Activated T-cell treated with anti-CD3 and anti-CD28 coated beads, Interleukin-2, amount 50 U/mL, for 72 hours (primary cell): ENCODE results near the gene LAMA2. TPM values are rescaled to one million over a fixed set of nuclear protein-coding genes. Genes with fewer than 3 reads are reported as not detected.

Experiments
- ATAC-seq, 2 donors: fragments of 150-1000 bp; cut with Tn5 transposase; replicated peaks in 1 of 2; 2 replicates each; pipeline ENCODE4 v1.10.0; 2021; ENCODE audit warnings: moderate library complexity in 2 of 2, mild to moderate bottlenecking in 1 of 2
- DNase-seq, 2 donors: peaks; one replicate each; pipeline ENCODE4 v3.0.0; 2021 to 2022; ENCODE audit warnings: mixed read lengths in 1 of 2
- H3K27ac Mint-ChIP-seq: one replicate; pipeline ENCODE4 v1.8.0; 2022; ENCODE audit warnings: mild to moderate bottlenecking, moderate library complexity, mixed read lengths
- H3K27me3 Mint-ChIP-seq: one replicate; pipeline ENCODE4 v1.8.0; 2022; ENCODE audit warnings: low read depth, mixed read lengths
- H3K36me3 Mint-ChIP-seq, 2 donors: one replicate each; pipeline ENCODE4 v1.8.0; 2022; ENCODE audit warnings: mixed read lengths in 2 of 2, mild to moderate bottlenecking in 1 of 2; ENCODE audit not compliant: insufficient read depth in 2 of 2
- H3K4me1 Mint-ChIP-seq: one replicate; pipeline ENCODE4 v1.8.0; 2022; ENCODE audit warnings: low read depth, mixed read lengths
- H3K4me3 Mint-ChIP-seq, 2 donors: one replicate each; pipeline ENCODE4 v1.8.0; 2022; ENCODE audit warnings: mild to moderate bottlenecking in 2 of 2, mixed read lengths in 2 of 2, moderate library complexity in 2 of 2
- H3K9me3 Mint-ChIP-seq, 2 donors: one replicate each; pipeline ENCODE4 v1.8.0; 2022; ENCODE audit warnings: mixed read lengths in 2 of 2
- total RNA-seq, 2 donors: library from RNA; stranded (reverse); gene quantifications; one replicate each; pipeline ENCODE4 v1.2.3, GENCODE V29; 2022

Gene LAMA2
- total RNA-seq, 2 donors from 2014 or later = 0.05 TPM; not detected in 1

GRCh38 chr6:129248946-129249345, 366.0 kb downstream of the LAMA2 start:
- no peaks in the 10 kb centered on the region for H3K9me3 Mint-ChIP-seq
- H3K4me3 Mint-ChIP-seq = no peak overlapping the region
- H3K4me1 Mint-ChIP-seq = peaks cover 9% of the 10 kb centered on the region
- no peak for DNase-seq
- H3K36me3 Mint-ChIP-seq = no peaks in the 10 kb centered on the region
- no peak overlapping the region for H3K27ac Mint-ChIP-seq
- ATAC-seq = no peak
- H3K27me3 Mint-ChIP-seq = peaks cover 17% of the 10 kb centered on the region

DNA sequence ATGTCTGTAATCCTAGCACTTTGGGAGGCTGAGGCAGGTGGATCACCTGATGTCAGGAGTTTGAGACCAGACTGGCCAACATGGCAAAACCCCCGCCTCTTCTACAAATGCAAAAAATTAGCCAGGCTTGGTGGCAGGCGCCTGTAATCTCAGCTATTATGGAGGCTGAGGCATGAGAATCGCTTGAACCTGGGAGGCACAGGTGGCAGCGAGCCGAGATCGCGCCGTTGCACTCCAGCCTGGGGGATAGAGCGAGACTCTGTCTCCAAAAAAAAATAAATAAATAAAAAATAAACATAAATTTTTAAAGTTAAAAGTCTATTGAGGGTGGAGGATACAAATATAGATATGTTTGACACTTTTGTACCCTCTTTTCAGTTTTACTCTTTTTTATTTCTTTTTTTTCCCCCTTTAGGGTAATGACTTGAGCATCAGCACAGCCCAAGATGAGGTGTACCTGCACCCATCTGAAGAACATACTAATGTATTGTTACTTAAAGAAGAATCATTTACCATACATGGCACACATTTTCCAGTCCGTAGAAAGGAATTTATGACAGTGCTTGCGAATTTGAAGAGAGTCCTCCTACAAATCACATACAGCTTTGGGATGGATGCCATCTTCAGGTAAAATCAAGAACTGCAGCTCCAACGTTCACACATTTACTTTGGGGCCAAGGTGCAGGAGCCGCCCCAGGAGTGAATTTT, 368.9 kb downstream of the LAMA2 start:
- peak; percentile 46 to 60 for DNase-seq
- peak overlapping the region in 1 of 2 donors; percentile 25 for H3K4me3 Mint-ChIP-seq
- H3K27me3 Mint-ChIP-seq = peaks cover 22% of the 10 kb centered on the region
- H3K9me3 Mint-ChIP-seq = no peaks in the 10 kb centered on the region
- peaks cover 9% of the 10 kb centered on the region for H3K4me1 Mint-ChIP-seq
- H3K36me3 Mint-ChIP-seq = no peaks in the 10 kb centered on the region
- ATAC-seq = peak; percentile 73 to 82
- no peak overlapping the region for H3K27ac Mint-ChIP-seq

DNA sequence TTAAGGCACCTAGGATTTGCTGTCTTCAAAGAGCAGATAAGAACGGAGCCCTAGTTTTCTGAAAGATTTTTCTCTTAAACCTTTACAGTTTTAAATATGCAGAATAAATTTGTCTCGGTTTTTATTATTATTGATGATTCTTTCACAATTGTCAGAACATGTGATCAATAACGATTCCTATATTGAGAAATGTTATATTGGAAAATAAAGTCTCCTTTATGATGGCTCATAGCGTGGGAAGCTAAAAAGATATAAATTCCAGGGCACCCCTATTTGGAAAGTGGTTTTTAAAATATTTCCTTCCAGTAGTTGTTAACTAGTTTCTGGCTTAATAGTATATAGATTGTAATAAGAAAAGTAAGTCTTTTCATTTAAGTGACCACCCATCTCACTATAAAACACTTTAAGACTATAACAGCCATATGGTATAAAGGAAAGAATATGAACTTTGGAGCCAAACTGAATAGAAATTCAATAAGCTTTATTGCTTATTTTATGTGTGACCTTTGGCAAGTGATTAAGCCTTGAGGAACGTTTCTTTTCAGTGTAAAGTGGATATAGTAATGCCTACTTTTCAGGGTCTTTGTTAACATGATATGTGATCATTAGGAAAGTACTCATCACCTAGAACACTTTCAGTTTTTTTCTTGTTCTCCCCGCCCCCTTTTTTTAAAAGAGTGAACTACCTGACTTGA, 369.6 kb downstream of the LAMA2 start:
- peaks cover 18% of the 10 kb centered on the region for H3K27me3 Mint-ChIP-seq
- no peaks in the 10 kb centered on the region for H3K36me3 Mint-ChIP-seq
- peaks cover 9% of the 10 kb centered on the region for H3K4me1 Mint-ChIP-seq
- no peak for ATAC-seq
- H3K27ac Mint-ChIP-seq = no peak overlapping the region
- DNase-seq = no peak
- H3K9me3 Mint-ChIP-seq = no peaks in the 10 kb centered on the region
- H3K4me3 Mint-ChIP-seq = peak overlapping the region in 1 of 2 donors; percentile 25

DNA sequence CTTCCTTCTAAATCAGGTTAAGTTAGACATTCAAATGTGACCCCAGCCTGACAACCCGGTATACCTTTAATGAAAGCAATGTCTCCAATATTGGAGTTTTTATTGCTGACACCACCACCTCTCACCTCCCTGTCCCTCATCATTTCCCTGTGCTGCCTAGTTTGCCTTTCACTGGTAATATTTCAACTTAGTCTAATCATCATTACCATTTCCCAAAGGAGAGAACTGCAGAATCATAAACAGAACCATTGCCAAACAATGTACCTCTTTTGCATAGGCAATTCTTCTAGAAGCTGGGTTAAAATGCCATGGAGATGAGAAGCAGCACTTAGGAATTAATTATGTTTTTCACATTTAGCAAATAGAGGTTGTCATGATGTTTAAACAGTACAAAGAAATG, 370.3 kb downstream of the LAMA2 start:
- ATAC-seq (no peak), DNase-seq (no peak)
- Mint-ChIP-seq H3K36me3 (no peaks in the 10 kb centered on the region), H3K4me3 (no peak overlapping the region), H3K27me3 (peaks cover 18% of the 10 kb centered on the region), H3K9me3 (no peaks in the 10 kb centered on the region), H3K4me1 (peaks cover 9% of the 10 kb centered on the region), H3K27ac (no peak overlapping the region)

DNA sequence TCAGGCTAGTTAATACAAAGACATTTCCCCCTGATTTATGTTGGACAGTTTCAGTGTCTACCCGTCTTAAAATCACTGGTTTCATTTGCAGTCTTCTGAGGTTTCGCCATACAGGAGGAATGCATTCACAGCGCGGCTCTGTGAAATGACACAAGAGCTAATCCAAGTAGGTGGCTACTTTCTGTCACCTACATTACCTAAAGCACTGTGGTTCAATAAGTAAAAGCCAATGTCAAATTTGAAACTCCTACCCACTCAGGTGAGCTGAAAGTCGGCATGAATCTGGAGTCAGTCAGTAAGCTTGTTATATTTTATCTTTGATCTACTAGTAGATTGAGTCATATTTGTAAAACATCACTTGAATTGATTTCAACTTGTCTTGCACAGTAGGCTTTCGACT, 370.8 kb downstream of the LAMA2 start:
- Mint-ChIP-seq H3K4me3 (peak overlapping the region in 1 of 2 donors; percentile 27), H3K9me3 (no peaks in the 10 kb centered on the region), H3K27me3 (peaks cover 18% of the 10 kb centered on the region), H3K27ac (no peak overlapping the region), H3K4me1 (peaks cover 9% of the 10 kb centered on the region), H3K36me3 (no peaks in the 10 kb centered on the region)
- peak; percentile 37 to 74 for ATAC-seq
- peak; percentile 1 to 11 for DNase-seq

DNA sequence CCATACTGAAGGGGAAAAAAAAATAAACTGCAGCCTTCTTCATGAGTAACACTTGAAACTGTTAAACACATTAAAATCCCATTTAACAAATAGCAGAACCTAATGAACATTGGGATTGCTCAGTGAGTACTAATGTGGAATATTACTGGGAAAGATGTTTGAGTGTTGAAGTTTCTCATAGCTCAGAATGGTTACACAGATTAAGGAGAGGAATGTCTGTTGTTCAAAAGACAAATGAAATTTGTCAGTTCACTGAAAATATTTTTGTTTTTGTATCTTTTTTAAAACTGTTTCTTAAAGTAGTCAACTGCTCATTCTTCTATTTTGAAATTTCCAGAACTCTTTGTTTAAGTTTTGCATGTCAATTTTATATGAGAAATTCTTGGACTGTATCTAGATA, 374.3 kb downstream of the LAMA2 start:
- ATAC-seq (no peak), DNase-seq (no peak)
- H3K36me3 Mint-ChIP-seq = no peaks in the 10 kb centered on the region
- H3K27ac Mint-ChIP-seq = no peak overlapping the region
- no peak overlapping the region for H3K4me3 Mint-ChIP-seq
- H3K9me3 Mint-ChIP-seq = no peaks in the 10 kb centered on the region
- H3K4me1 Mint-ChIP-seq = peaks cover 9% of the 10 kb centered on the region
- H3K27me3 Mint-ChIP-seq = peaks cover 18% of the 10 kb centered on the region

DNA sequence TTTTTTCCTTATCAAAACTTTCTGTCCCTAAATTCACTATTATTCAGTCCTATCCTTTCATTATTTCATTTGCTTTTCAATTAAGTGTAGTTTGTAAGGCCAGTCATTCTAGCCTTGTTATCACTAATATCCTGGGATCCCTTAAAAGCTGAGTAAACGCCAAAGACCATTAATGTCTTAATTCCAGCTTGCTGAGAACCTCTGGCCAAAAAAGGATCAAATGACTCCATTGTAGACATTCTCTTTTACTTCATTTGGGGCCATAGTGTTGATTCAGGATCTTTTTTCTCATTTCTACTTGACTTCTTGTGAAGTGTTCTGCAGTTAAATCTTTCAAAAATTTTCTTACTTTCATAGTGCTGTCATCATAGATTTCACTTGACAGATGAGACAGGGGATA, 379.7 kb downstream of the LAMA2 start:
- Mint-ChIP-seq H3K9me3 (no peaks in the 10 kb centered on the region), H3K27me3 (no peaks in the 10 kb centered on the region), H3K4me3 (no peak overlapping the region), H3K27ac (no peak overlapping the region), H3K4me1 (no peaks in the 10 kb centered on the region), H3K36me3 (no peaks in the 10 kb centered on the region)
- no peak for ATAC-seq
- DNase-seq = no peak

DNA sequence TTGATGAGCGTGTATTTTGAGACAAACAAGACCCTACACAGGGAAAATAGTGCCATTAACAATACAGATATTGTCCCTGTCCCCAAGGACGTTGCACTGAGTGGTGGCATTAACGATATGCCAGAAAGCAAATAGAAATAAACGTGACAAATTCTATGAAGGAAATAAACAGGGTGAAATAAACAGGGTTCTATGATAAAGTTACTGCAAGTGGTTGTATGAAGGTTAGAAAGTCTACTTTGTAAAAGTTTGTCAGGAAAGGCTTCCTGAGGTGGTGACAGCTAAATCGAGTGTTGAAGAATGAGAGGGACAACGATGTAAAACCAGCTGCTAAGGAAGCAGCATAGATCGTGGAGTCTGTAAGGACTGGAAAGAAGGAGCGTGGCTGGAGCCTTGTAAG, 380.2 kb downstream of the LAMA2 start:
- Mint-ChIP-seq H3K27me3 (no peaks in the 10 kb centered on the region), H3K9me3 (no peaks in the 10 kb centered on the region), H3K27ac (no peak overlapping the region), H3K4me3 (no peak overlapping the region), H3K36me3 (no peaks in the 10 kb centered on the region), H3K4me1 (no peaks in the 10 kb centered on the region)
- DNase-seq (no peak), ATAC-seq (no peak)

DNA sequence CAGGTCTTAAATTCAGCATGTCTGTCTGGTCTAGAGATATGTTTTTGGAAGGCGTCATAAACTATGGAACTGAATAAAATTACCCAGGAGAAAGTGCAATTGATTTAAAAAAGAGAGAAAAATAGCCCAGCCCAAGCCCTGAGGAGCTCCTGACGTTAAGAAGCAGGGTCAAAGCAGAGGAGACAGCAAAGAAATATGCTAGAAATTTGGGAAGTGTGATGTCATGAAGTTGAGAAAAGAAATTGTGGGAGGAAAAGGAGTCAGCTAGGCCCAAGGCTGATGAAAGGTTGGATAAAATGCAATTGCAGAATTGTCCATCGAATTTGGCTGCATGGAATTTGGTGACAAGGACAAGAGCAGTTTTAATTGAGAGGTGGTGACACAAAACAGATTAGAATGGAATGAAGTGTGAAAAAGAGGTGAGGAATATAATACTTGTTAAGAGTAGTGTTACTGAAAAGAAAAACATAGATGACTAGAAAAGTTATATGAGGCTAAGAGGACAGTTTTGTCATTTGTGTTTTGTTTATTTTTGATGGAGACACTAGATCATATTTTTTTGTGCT, 381.6 kb downstream of the LAMA2 start:
- no peaks in the 10 kb centered on the region for H3K4me1 Mint-ChIP-seq
- no peaks in the 10 kb centered on the region for H3K36me3 Mint-ChIP-seq
- no peak overlapping the region for H3K27ac Mint-ChIP-seq
- ATAC-seq = no peak
- H3K9me3 Mint-ChIP-seq = no peaks in the 10 kb centered on the region
- no peak for DNase-seq
- H3K4me3 Mint-ChIP-seq = no peak overlapping the region
- no peaks in the 10 kb centered on the region for H3K27me3 Mint-ChIP-seq

GRCh38 chr6:129267028-129267427, 384.1 kb downstream of the LAMA2 start:
- Mint-ChIP-seq H3K4me3 (no peak overlapping the region), H3K27me3 (peaks cover 6% of the 10 kb centered on the region), H3K36me3 (no peaks in the 10 kb centered on the region), H3K4me1 (no peaks in the 10 kb centered on the region), H3K9me3 (no peaks in the 10 kb centered on the region), H3K27ac (no peak overlapping the region)
- DNase-seq (no peak), ATAC-seq (no peak)

DNA sequence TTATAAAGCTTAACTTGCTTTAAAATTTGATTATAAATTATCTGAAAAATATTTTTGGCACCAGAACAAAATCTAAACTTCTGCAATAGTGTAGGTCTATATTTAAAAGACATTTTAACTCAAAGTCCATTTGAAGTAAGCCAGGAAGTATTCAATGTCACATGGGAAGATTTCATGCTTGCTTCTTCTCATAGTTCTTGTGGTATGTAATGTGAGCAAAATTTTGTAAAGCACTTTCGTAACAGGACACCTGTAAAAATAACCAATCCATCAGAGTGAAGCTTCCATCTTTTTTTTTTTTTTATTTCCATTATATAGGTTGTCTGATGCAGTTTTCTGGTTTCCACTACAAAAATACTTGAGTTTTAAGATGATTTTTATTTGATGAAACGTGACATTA, 386.1 kb downstream of the LAMA2 start:
- Mint-ChIP-seq H3K4me3 (no peak overlapping the region), H3K27ac (no peak overlapping the region), H3K27me3 (peaks cover 6% of the 10 kb centered on the region), H3K36me3 (no peaks in the 10 kb centered on the region), H3K9me3 (no peaks in the 10 kb centered on the region), H3K4me1 (no peaks in the 10 kb centered on the region)
- ATAC-seq (no peak), DNase-seq (no peak)

- no peaks in the 10 kb centered on the region for H3K4me1 Mint-ChIP-seq
- no peak for DNase-seq
- H3K4me3 Mint-ChIP-seq = no peak overlapping the region
- no peak for ATAC-seq
- H3K36me3 Mint-ChIP-seq = no peaks in the 10 kb centered on the region
- no peak overlapping the region for H3K27ac Mint-ChIP-seq
- H3K27me3 Mint-ChIP-seq = peaks cover 6% of the 10 kb centered on the region
- H3K9me3 Mint-ChIP-seq = no peaks in the 10 kb centered on the region
Observed at GRCh38 chr6:129269891-129270290, 387.0 kb downstream of the LAMA2 start.

- Mint-ChIP-seq H3K9me3 (no peaks in the 10 kb centered on the region), H3K4me1 (no peaks in the 10 kb centered on the region), H3K27ac (no peak overlapping the region), H3K36me3 (no peaks in the 10 kb centered on the region), H3K27me3 (peaks cover 6% of the 10 kb centered on the region), H3K4me3 (no peak overlapping the region)
- no peak for ATAC-seq
- no peak for DNase-seq
Observed at GRCh38 chr6:129270450-129270849, 387.5 kb downstream of the LAMA2 start.
